Trophoblast cell (in vitro differentiated cells and primary cell): ENCODE data around the gene RCBTB1.
A peak's percentile ranks its signal among the peaks of the same experiment; 100 is the strongest.

ENCODE experiments used
- DNase-seq, 2 donors: peaks; one replicate each; pipeline ENCODE4 v3.0.0-alpha.2; 2016
- H2AFZ ChIP-seq: 2 replicates; pipeline ENCODE4 v1.6.1; 2013; ENCODE audit warnings: low read length, moderate library complexity, mild to moderate bottlenecking; ENCODE audit not compliant: insufficient read depth, poor library complexity
- H2AK5ac ChIP-seq: 2 replicates; pipeline ENCODE4 v1.6.1; 2013; ENCODE audit warnings: mild to moderate bottlenecking, low read length
- H2BK120ac ChIP-seq: 2 replicates; pipeline ENCODE4 v1.6.1; 2013; ENCODE audit warnings: low read length, mild to moderate bottlenecking, moderate library complexity; ENCODE audit not compliant: insufficient read depth, poor library complexity
- H2BK12ac ChIP-seq: 2 replicates; pipeline ENCODE4 v1.6.1; 2013; ENCODE audit warnings: mild to moderate bottlenecking, low read length, moderate library complexity
- H2BK5ac ChIP-seq: 2 replicates; pipeline ENCODE4 v1.6.1; 2013; ENCODE audit warnings: low read length, low read depth, moderate library complexity, mild to moderate bottlenecking; ENCODE audit not compliant: poor library complexity
- H3K14ac ChIP-seq: 2 replicates; pipeline ENCODE4 v1.6.1; 2013; ENCODE audit warnings: mild to moderate bottlenecking, low read length
- H3K18ac ChIP-seq: 2 replicates; pipeline ENCODE4 v1.6.1; 2013; ENCODE audit warnings: mild to moderate bottlenecking, low read length
- H3K23ac ChIP-seq: 2 replicates; pipeline ENCODE4 v1.6.1; 2013; ENCODE audit warnings: low read length
- H3K27ac ChIP-seq: 2 replicates; pipeline ENCODE4 v1.5.1; 2013; ENCODE audit warnings: low read depth, mild to moderate bottlenecking, inconsistent platforms, low read length, moderate library complexity
- H3K27me3 ChIP-seq: 2 replicates; pipeline ENCODE4 v1.6.1; 2013; ENCODE audit warnings: inconsistent platforms, mild to moderate bottlenecking, low read length, moderate library complexity; ENCODE audit not compliant: insufficient read depth
- H3K36me3 ChIP-seq, 2 experiments: 1 replicate in 1 of 2; 2 replicates in 1 of 2; pipeline ENCODE4 v1.6.1; 2013; ENCODE audit warnings: low read length in 2 of 2, mild to moderate bottlenecking in 2 of 2, moderate library complexity in 1 of 2; ENCODE audit not compliant: insufficient read depth in 2 of 2, control insufficient read depth in 1 of 2
- H3K4ac ChIP-seq: 2 replicates; pipeline ENCODE4 v1.6.1; 2013; ENCODE audit warnings: low read depth, mild to moderate bottlenecking, low read length, moderate library complexity
- H3K4me1 ChIP-seq, 2 experiments: 1 replicate in 1 of 2; 2 replicates in 1 of 2; pipeline ENCODE4 v1.6.1; 2013; ENCODE audit warnings: low read length in 2 of 2, mild to moderate bottlenecking in 2 of 2, moderate library complexity in 1 of 2; ENCODE audit not compliant: insufficient read depth in 2 of 2, control insufficient read depth in 1 of 2
- H3K4me2 ChIP-seq: 2 replicates; pipeline ENCODE4 v1.6.1; 2013; ENCODE audit warnings: inconsistent platforms, mild to moderate bottlenecking, low read length, moderate library complexity
- H3K4me3 ChIP-seq: 2 replicates; pipeline ENCODE4 v1.5.1; 2013; ENCODE audit warnings: mild to moderate bottlenecking, low read depth, low read length, inconsistent platforms
- H3K79me1 ChIP-seq: one replicate; pipeline ENCODE4 v1.6.1; 2013; ENCODE audit warnings: low read length
- H3K79me2 ChIP-seq: 2 replicates; pipeline ENCODE4 v1.6.1; 2013; ENCODE audit warnings: low read length, mild to moderate bottlenecking; ENCODE audit not compliant: control insufficient read depth, insufficient read depth, poor library complexity
- H3K9ac ChIP-seq: 2 replicates; pipeline ENCODE4 v1.6.1; 2013; ENCODE audit warnings: mild to moderate bottlenecking, low read length
- H3K9me3 ChIP-seq: 2 replicates; pipeline ENCODE4 v1.6.1; 2013; ENCODE audit warnings: low read depth, mild to moderate bottlenecking, control low read depth, inconsistent platforms, low read length; ENCODE audit not compliant: insufficient read depth
- H4K12ac ChIP-seq: 2 replicates; pipeline ENCODE4 v1.6.1; 2013; ENCODE audit warnings: low read depth, mild to moderate bottlenecking, low read length, moderate library complexity
- H4K8ac ChIP-seq: 2 replicates; pipeline ENCODE4 v1.6.1; 2013; ENCODE audit warnings: low read depth, mild to moderate bottlenecking, low read length, moderate library complexity
- H4K91ac ChIP-seq: one replicate; pipeline ENCODE4 v1.6.1; 2013; ENCODE audit warnings: low read depth, mild to moderate bottlenecking, low read length, moderate library complexity
- WGBS: extraction: QIAGEN DNeasy Blood & Tissue Kit; methylation state at CpG from one replicate; pipeline ENCODE4 v1.1.7; 2013; ENCODE audit warnings: missing lambda C conversion rate; ENCODE audit not compliant: insufficient read length, insufficient coverage; ENCODE audit errors: extremely low coverage; 5-methylcytosine and 5-hydroxymethylcytosine counted together

Gene RCBTB1

GRCh38 chr13:49563516-49563915, 21.8 kb downstream of the RCBTB1 start:
- H2BK12ac ChIP-seq = no peak overlapping the region
- peak; percentile 24 to 68 for DNase-seq
- no peak overlapping the region for H3K4me3 ChIP-seq
- no peak overlapping the region for H4K91ac ChIP-seq
- WGBS = no CpG with 5 or more reads among the region's 5 CpGs
- peaks cover 7 to 10% of the 10 kb centered on the region in 2 experiments for H3K36me3 ChIP-seq
- H3K18ac ChIP-seq = no peak overlapping the region
- no peak overlapping the region for H2AFZ ChIP-seq
- H3K14ac ChIP-seq = no peak overlapping the region
- no peak overlapping the region for H4K12ac ChIP-seq
- no peak overlapping the region for H3K4ac ChIP-seq
- no peak overlapping the region for H3K4me2 ChIP-seq
- H3K79me2 ChIP-seq = no peaks in the 10 kb centered on the region
- H3K23ac ChIP-seq = no peak overlapping the region
- no peaks in the 10 kb centered on the region for H3K27me3 ChIP-seq
- no peak overlapping the region for H2BK5ac ChIP-seq
- H3K4me1 ChIP-seq = peaks cover 0 to 9% of the 10 kb centered on the region in 2 experiments
- no peak overlapping the region for H2BK120ac ChIP-seq
- no peak overlapping the region for H4K8ac ChIP-seq
- no peak overlapping the region for H3K9ac ChIP-seq
- H3K79me1 ChIP-seq = no peaks in the 10 kb centered on the region
- H3K9me3 ChIP-seq = no peaks in the 10 kb centered on the region
- H2AK5ac ChIP-seq = no peak overlapping the region
- no peak overlapping the region for H3K27ac ChIP-seq

- H3K14ac ChIP-seq = no peak overlapping the region
- no peak for DNase-seq
- no peak overlapping the region for H3K9ac ChIP-seq
These were observed 24.3 kb downstream of the RCBTB1 start for GRCh38 chr13:49561062-49561410.

GRCh38 chr13:49560270-49561061, 24.9 kb downstream of the RCBTB1 start:
- Histone ChIP-seq H3K9me3 (no peaks in the 10 kb centered on the region), H3K4me2 (no peak overlapping the region), H3K14ac (no peak overlapping the region), H2AK5ac (no peak overlapping the region), H2BK120ac (no peak overlapping the region), H3K4me3 (no peak overlapping the region), H4K8ac (no peak overlapping the region), H3K4me1 (peaks cover 0 to 9% of the 10 kb centered on the region in 2 experiments), H2AFZ (no peak overlapping the region), H3K36me3 (peaks cover 8 to 14% of the 10 kb centered on the region in 2 experiments), H4K91ac (no peak overlapping the region), H3K9ac (no peak overlapping the region), H3K18ac (no peak overlapping the region), H3K4ac (no peak overlapping the region), H3K23ac (no peak overlapping the region), H2BK12ac (no peak overlapping the region), H4K12ac (no peak overlapping the region), H3K27me3 (no peaks in the 10 kb centered on the region), H3K79me2 (no peaks in the 10 kb centered on the region), H2BK5ac (no peak overlapping the region), H3K79me1 (no peaks in the 10 kb centered on the region), H3K27ac (no peak overlapping the region)
- DNase-seq = peak; percentile 66 to 72
- WGBS = no CpG with 5 or more reads among the region's 10 CpGs

More at GRCh38 chr13:49561062-49561410, 24.3 kb downstream of the RCBTB1 start:
- WGBS = no CpG with 5 or more reads among the region's 3 CpGs
- H3K9me3 ChIP-seq = no peaks in the 10 kb centered on the region
- H2AK5ac ChIP-seq = no peak overlapping the region
- no peak overlapping the region for H4K12ac ChIP-seq
- no peak overlapping the region for H4K8ac ChIP-seq
- no peak overlapping the region for H3K27ac ChIP-seq
- no peak overlapping the region for H2BK120ac ChIP-seq
- H4K91ac ChIP-seq = no peak overlapping the region
- H2BK12ac ChIP-seq = no peak overlapping the region
- H2AFZ ChIP-seq = no peak overlapping the region
- no peaks in the 10 kb centered on the region for H3K27me3 ChIP-seq
- no peaks in the 10 kb centered on the region for H3K79me1 ChIP-seq
- peaks cover 0 to 9% of the 10 kb centered on the region in 2 experiments for H3K4me1 ChIP-seq
- H3K23ac ChIP-seq = no peak overlapping the region
- H3K4me3 ChIP-seq = no peak overlapping the region
- H3K79me2 ChIP-seq = no peaks in the 10 kb centered on the region
- H2BK5ac ChIP-seq = no peak overlapping the region
- H3K18ac ChIP-seq = no peak overlapping the region
- H3K4ac ChIP-seq = no peak overlapping the region
- peaks cover 8 to 15% of the 10 kb centered on the region in 2 experiments for H3K36me3 ChIP-seq
- H3K4me2 ChIP-seq = no peak overlapping the region

GRCh38 chr13:49559006-49559405, 26.4 kb downstream of the RCBTB1 start:
- no peak for DNase-seq
- Histone ChIP-seq H2BK120ac (no peak overlapping the region), H3K23ac (no peak overlapping the region), H3K4ac (no peak overlapping the region), H3K27me3 (no peaks in the 10 kb centered on the region), H3K27ac (no peak overlapping the region), H4K8ac (no peak overlapping the region), H3K79me1 (no peaks in the 10 kb centered on the region), H3K4me2 (no peak overlapping the region), H2BK12ac (no peak overlapping the region), H4K91ac (no peak overlapping the region), H3K79me2 (no peaks in the 10 kb centered on the region), H3K4me3 (no peak overlapping the region), H2AFZ (no peak overlapping the region), H3K18ac (no peak overlapping the region), H2BK5ac (no peak overlapping the region), H3K36me3 (peaks cover 6 to 7% of the 10 kb centered on the region in 2 experiments), H3K9ac (no peak overlapping the region), H3K9me3 (no peaks in the 10 kb centered on the region), H3K4me1 (peaks cover 0 to 9% of the 10 kb centered on the region in 2 experiments), H3K14ac (no peak overlapping the region), H2AK5ac (no peak overlapping the region), H4K12ac (no peak overlapping the region)
- WGBS = no CpG with 5 or more reads among the region's 3 CpGs
